Stimulated activated CD4-positive, alpha-beta T cell treated with anti-CD3 and anti-CD28 coated beads, Interleukin-2, amount 100 ng/mL, for 24 hours (primary cell): Measurements from ENCODE around the gene PSME3.
"Not testable (repeated sequence)": the region's sequence is repeated elsewhere in the genome, so short reads cannot be mapped to it uniquely, and the experiment has no call there.

Experiments used
- DNase-seq, 2 donors: peaks; one replicate each; pipeline ENCODE4 v3.0.0-alpha.2; 2020

The PSME3 gene

GRCh38 chr17:42851371-42852240, 18.4 kb downstream of the PSME3 start:
- DNase-seq, result not testable (repeated sequence)

DNA sequence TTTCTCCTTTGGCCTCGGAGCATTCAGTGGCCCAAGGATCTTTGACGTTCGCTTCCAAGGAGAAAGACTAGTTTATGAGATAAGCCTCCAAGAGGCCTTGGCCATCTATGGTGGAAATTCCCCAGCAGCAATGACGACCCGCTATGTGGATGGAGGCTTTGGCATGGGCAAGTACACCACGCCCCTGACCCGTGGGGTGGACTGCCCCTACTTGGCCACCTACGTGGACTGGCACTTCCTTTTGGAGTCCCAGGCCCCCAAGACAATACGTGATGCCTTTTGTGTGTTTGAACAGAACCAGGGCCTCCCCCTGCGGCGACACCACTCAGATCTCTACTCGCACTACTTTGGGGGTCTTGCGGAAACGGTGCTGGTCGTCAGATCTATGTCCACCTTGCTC, 19.2 kb downstream of the PSME3 start:
- no peak for DNase-seq

DNA sequence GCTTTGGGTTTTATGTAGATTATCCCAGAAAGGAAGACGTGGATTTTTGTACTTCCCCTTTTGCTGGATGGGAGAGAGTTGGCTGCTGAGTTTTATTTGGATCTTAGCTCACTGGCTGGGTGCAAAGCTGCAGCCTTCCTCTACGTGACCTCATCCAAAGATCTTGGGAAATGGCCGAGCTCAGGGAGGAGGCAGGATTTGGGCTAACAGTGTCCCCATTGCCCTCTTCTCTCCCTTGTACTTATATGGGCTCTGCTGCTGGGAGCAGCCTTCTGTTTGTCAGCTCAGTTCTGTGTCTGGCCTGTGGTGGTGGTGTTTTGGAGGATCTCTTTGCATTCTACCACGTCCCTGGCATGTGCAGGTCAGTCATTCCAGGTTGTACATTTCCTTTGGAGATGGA, 19.8 kb downstream of the PSME3 start:
- DNase-seq, result no peak

DNA sequence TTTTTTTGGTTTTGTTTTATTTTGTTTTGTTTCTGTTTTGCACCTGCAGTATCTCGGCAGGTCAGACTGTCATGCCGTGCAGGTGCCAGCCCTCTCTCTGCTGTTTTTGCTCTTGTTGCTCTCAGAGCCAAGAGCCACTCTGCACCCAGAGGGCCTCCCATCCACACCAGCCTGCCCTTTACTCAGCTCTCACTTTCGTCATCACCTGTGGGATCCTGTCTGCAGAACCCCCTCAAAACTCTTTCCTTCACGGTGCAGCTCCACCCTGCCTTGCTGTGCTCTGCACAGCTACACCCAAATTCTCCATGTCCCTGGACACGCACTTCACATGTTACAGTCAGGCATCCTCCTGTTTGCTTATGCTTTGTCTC, 20.4 kb downstream of the PSME3 start:
- DNase-seq, result no peak

DNA sequence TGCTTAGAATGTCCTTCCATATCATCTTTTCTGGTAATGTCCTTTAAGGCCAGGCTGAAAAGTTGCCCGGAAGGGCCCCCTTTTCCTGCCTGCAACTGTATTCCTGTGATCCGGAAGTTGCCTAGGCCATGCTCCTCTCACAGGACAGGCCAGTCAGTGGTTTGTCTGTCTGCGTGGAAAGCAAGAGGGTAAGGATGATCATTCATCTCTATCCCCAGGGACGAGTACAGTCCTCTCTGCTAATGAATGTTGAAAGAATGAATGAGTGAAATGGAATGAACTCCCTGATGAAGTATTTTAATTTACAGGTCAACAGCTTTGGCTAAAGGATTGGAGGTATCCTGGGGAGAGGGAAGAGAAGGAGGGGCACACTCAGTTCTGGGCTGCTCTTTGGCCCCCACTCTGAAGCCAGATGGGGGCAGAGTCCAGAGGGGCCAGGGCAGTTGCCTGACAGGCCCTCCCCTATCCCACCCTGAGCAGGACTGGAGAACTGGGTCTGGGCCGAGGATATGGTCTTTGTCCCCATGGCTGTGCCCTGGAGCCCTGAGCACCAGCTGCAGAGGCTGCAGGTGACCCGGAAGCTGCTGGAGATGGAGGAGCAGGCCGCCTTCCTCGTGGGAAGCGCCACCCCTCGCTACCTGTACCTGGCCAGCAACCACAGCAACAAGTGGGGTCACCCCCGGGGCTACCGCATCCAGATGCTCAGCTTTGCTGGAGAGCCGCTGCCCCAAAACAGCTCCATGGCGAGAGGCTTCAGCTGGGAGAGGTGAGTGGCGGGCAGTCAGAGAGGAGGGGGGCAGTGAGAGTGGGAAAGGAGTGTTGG, 21.0 kb downstream of the PSME3 start:
- DNase-seq, result no peak

- no peak for DNase-seq
Measured at GRCh38 chr17:42855048-42855596, 21.9 kb downstream of the PSME3 start.

DNA sequence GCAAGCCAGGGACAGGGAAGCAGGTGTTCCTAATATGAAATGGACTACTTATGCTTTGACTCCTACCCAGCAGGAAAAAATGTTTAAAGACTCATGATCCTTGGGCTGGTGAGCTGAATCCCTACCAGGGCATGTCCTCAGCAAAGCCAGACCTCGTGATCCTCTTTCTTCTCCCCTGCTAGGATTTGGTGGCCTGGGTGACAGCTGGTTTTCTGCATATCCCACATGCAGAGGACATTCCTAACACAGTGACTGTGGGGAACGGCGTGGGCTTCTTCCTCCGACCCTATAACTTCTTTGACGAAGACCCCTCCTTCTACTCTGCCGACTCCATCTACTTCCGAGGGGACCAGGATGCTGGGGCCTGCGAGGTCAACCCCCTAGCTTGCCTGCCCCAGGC, 22.9 kb downstream of the PSME3 start:
- DNase-seq, result not testable (repeated sequence)

GRCh38 chr17:42856516-42856915, 23.3 kb downstream of the PSME3 start:
- not testable (repeated sequence) for DNase-seq

GRCh38 chr17:42857389-42857788, 24.2 kb downstream of the PSME3 start:
- DNase-seq, result no peak

DNA sequence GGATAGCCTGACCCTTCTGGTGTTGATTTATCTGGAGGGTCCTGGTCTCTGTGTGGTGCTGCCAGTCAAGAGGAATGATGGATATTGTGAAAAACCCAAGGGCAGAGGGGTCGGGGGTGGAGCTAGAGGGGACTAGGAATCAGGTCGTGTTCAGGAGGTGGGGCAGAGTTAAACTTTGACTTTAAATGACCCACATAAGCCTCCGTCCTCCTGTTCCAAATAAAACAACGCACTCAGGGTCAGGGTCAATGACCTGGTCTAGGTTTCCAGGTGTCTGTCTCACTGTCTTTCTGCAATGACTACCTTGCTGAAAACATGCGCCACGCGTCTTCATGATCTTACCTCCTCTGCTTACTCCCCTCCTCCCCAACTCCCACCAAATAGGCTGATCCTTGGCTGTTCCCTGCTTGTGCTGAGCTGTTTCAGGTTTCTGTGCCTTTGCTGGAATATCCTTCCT, 32.5 kb downstream of the PSME3 start:
- no peak for DNase-seq

- no peak for DNase-seq
Measured at GRCh38 chr17:42866216-42866615, 33.0 kb downstream of the PSME3 start.

DNA sequence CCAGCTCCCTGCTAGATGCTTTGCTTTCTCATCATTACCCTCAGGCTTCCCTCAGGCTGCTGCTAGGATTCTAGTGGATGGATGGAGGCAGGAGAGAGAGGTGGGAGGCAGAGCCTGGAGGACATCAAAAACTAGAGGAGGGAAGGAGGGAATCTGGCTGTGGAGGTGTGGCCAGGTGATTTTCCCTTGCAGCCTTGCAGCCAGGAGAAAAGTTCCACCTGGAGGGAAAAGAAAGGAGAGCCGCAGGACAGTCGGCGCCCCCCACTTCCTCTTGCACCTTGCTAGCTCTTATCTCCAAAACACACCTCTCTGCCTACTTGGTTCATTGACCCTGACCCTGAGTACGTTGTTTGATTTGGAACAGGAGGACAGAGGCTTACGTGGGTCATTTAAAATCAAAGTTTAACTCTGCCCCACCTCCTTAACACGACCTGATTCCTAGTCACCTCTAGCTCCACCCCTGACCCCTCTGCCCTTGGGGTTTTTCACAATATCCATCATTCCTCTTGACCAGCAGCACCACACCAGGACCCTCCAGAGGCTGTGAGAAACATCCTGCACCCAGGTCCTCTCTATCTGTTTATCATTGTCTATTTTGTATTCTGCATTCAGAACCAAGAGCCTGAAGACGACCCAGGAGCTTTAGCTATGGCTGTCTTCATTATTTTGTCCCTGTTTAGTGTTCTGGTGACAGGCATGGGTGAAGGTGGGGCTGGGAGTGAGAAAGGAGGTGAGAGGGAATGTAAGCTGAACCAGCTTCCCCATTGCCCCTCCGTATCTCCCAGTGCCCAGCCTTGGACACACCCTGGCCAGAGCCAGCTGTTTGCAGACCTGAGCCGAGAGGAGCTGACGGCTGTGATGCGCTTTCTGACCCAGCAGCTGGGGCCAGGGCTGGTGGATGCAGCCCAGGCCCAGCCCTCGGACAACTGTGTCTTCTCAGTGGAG, 33.7 kb downstream of the PSME3 start:
- no peak for DNase-seq

- DNase-seq, result not testable (repeated sequence)
Measured at GRCh38 chr17:42867694-42868261, 34.6 kb downstream of the PSME3 start.

DNA sequence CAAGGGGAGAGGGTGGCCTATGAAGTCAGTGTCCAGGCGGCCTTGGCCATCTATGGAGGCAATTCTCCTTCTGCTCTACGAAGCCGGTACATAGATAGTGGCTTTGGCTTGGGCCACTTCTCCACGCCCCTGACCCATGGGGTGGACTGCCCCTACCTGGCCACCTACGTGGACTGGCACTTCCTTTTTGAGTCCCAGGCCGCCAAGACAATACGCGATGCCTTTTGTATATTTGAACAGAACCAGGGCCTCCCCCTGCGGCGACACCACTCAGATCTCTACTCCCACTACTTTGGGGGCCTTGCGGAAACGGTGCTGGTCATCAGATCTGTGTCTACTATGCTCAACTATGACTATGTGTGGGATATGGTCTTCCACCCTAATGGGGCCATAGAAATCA, 35.1 kb downstream of the PSME3 start:
- no peak for DNase-seq

GRCh38 chr17:42871647-42872046, 38.5 kb downstream of the PSME3 start:
- DNase-seq, result no peak

GRCh38 chr17:42872251-42872965, 39.2 kb downstream of the PSME3 start:
- no peak for DNase-seq

DNA sequence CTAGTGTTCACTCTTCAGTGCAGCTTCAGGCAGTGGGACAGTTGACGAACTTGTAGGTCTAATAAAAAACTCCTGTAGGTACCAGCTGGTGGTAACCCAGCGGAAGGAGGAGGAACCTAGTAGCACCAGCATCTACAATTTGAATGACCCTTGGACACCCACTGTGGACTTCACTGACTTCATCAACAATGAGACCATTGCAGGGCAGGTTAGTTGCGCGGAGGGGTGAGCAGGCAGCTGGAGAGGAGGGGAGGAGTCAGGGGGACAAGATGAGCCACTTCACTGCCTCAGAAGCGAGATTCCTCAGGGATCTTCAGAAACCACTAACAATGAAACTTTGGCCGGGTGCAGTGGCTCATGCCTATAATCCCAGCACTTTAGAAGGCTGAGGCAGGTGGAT, 40.1 kb downstream of the PSME3 start:
- DNase-seq, result no peak

- DNase-seq, result not testable (repeated sequence)
Measured at GRCh38 chr17:42873932-42874695, 40.9 kb downstream of the PSME3 start.

- DNase-seq, result no peak
Measured at GRCh38 chr17:42877037-42877436, 43.8 kb downstream of the PSME3 start.

- DNase-seq, result no peak
Measured at GRCh38 chr17:42878123-42878880, 45.1 kb downstream of the PSME3 start.
